H54 (cell line): ENCODE results near the gene TMEM212.
"Not testable (repeated sequence)": the region's sequence is repeated elsewhere in the genome, so short reads cannot be mapped to it uniquely, and the experiment has no call there.

ENCODE experiments used
- DNase-seq: peaks from one replicate; pipeline ENCODE4 v3.0.0; 2011; ENCODE audit warnings: low spot score, mixed read lengths; ENCODE audit not compliant: insufficient read length
- FAIRE-seq: peaks from 3 replicates; lab custom pipeline; 2011; peaks lifted over from hg19 to GRCh38; lab: Jason Lieb, UNC
- POLR2A ChIP-seq: IDR thresholded peaks from 2 replicates; pipeline ENCODE4 v1.6.1; 2011; ENCODE audit warnings: low read depth, mild to moderate bottlenecking, low read length

The TMEM212 gene

DNA sequence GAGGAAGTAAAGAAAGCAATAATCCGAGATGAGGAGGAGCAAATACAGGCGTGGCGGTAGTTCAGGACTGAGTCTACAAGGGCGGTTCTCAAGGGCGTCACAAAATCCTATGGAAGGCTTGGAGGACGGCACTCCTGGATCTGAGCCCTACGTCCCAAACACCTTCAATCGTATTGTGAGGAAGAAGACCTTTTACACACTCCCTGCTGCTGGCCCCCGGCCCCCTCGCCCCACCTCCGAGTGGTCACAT lies 33.6 kb upstream of the TMEM212 start:
- no peak for DNase-seq
- TF ChIP-seq POLR2A: no peak
- peak; percentile 81 for FAIRE-seq

DNA sequence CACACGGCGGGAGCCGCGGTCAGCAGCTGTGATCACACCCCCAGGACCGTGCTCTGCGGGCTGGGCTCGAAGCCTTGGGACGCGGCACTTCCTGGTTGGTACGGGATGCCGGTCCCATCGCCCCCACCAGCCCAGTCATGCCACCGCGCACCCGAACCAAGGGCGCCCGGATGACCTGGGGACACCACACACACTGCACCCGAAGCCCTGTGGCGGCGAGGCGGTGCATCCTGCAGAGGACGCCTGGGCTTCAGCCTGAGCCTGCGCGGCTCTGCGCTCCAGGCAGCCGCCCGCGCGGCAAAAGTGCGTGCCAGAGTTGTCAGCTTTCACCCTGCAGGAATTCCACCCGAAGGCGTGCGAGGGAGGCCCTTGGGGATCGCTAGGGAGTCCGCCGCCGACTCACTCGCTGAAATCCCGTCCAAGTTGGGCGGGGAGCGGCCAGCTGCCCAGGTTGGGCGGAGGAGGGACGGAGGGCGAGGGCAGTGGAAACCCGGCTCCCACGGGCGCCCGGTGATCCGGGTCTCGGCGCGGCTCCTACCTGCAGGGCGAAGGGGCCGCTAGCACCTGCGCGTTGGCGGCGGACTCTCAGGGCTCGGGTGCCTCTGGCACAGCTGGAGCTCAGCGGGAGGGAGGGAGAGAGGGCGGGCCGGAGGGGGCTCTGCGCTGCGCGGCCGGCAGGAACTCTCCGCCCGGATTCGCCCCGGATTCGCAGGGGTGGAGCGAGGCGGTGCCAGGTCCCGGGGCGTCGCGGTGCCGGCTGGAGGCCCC lies 33.1 kb upstream of the TMEM212 start, which contains the start of gene PLD1:
Gene PLD1 (minus strand): TSS at position 623 of the 768 bp plus-strand sequence. CDS start 72,432 bp downstream, outside the sequence.
- FAIRE-seq: peak; percentile 48

DNA sequence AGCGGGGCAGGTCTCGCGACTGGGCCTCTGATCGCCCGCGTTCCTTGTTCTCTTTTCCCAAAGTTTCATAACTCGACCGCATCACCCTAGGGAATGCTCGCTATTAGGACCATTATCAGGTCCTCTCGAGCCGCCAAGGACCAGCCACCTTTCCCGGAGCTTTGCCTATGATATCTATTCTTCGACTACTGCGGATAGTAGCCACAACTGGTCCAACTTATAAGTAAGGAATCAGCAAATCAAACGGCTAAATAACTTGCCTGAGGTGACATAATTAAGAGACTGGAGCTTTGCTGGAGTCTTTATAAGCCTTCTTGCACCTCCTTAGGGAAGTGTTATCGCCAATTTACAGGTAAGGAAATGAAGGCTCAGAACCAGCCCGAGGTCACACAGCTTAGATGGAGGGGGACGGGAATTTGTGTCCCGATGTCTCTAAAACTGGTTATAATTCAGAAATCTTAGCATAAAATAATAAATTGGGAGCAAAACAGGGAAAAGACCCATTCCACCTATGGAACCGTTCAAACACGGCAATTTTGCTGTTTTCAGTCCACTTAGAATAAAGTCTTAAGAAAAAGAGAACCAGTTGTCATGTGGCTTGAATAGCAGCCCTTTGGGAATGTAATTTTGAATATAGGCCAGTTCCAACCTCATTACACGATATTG lies 32.4 kb upstream of the TMEM212 start:
- no peak for FAIRE-seq
- no peak for TF ChIP-seq POLR2A
- DNase-seq: no peak

More for the DNA sequence above, 33.1 kb upstream of the TMEM212 start, which contains the start of gene PLD1:
- no peak; the same call in 1 of the 2 replicates for TF ChIP-seq POLR2A
- peak; percentile 67 for DNase-seq

DNA sequence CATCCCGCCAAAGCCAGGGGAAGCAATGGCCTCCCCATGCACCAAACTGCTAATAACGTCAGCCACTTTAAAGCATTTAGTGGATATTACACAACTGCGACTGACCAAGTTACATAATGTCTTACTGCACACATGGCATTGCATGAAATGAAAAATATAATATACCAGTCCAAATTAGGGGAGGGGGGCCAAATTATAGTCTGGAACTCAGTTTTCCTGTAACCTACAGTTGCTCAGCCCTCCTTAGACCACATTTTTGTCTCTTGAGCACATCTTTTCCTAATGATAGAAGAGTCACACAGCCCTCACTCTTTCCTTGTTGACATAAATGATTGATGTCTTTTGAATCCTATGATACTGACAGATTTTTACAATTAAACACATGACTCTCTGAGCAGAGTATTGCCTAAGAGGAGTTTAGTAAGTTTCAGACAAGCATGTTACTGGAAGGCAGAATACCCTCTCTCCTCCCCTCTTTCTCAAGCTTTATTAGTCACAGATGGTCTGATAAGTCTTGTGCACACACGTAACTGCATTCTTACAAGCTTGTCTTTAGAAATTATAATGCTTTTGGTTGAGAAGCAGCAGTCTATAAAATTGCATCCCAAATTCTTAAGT lies 31.7 kb upstream of the TMEM212 start:
- peak; percentile 91 for FAIRE-seq
- no peak for TF ChIP-seq POLR2A
- DNase-seq: no peak

DNA sequence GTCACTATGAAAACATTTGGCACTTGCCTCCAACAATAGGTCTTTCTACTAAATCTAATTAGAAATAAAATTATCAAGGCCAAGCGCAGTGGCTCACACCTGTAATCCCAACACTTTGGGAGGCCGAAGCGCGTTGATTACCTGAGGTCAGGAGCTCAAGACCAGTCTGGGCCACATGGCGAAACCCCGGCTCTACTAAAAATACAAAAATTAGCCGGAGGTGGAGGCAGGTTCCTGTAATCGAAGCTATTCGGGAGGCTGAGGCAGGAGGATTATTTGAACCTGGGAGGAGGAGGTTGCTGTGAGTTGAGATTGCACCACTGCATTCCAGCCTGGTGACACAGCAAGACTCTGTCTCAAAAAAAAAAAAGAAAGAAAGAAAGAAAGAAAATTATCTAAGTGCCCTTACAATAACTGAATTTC lies 31.2 kb upstream of the TMEM212 start:
- FAIRE-seq (no peak), DNase-seq (no peak)
- TF ChIP-seq POLR2A: no peak

DNA sequence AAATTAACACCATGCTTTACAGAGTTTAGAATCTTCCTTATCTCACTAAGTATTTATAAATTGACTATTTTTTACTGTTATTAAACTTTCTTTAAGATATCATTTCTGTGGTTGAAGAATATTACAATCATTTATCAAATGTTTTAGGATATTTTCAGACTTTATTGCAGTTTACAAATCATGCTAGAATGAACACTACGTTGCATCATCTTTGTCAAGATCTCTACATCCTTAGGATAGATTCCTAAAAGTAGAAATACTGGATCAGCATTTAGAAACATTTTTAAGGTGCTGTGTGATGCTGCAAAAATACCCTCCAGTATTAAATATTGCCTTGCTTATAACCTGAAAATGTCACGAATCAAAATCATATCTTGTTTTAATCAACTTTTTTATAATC lies 30.3 kb upstream of the TMEM212 start:
- DNase-seq (no peak), FAIRE-seq (no peak)
- TF ChIP-seq POLR2A: no peak

DNA sequence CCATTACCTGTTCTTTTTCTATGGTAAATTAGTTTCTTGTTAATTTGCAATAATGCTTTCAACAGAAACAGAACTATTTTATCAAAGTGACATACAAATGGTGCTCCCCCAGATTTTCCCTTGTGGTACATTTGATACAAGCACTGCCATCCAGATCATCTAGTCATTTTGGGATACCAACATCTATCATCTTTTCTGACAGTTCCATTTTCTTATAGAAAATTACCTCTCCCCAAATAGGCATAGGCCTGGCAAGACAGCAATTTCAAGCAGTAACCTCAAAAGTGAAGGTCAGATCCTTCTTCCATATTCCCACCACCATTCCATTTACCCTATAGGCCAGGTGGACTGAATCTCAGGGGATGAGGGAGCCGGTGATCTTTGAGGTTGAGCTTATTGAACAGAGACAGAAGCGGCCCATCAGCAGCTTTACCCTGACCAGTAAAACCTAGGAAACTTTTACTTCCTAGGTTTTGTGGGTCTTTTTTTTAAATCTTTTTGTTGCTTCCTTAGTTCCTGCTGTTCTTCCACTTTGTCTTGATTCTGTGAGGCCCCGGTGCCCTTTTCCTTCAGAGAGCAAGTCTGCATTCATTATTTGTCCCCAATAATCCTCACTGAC lies 29.8 kb upstream of the TMEM212 start:
- FAIRE-seq (no peak), DNase-seq (no peak)
- no peak for TF ChIP-seq POLR2A

DNA sequence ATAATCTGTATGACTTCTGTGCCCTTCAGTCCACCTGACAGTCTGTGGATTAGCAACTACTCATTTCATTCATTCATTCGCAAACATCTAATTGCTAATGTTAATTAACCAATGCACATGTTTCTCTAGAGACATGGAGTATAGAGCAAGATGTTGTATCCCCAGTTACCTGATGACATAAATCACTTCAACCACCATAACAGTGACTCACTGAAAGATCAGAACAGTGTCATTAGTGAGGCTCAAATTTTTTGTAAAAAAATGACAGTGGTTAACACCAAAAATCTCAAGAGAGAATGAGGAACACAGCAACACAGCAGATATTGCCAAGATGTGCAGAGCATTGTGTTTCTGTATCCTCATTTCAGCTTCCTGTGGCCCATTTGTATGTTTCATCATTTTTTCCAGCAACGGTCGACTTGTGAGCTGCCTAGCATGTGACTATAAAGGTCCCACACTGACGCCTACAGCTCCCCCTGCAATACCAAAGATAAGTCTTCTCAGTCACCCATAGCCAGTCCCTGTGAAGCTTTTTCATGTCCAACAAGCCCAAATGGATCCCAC lies 29.2 kb upstream of the TMEM212 start:
- DNase-seq (no peak), FAIRE-seq (no peak)
- no peak for TF ChIP-seq POLR2A

DNA sequence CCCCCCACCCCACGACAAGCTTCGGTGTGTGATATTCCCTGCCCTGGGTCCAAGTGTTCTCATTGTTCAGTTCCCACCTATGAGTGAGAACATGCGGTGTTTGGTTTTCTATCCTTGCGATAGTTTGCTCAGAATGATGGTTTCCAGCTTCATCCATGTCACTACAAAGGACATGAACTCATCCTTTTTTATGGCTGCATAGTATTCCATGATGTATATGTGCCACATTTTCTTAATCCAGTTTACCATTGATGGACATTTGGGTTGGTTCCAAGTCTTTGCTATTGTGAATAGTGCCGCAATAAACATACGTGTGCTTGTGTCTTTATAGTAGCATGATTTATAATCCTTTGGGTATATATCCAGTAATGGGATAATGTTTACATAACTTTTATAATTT lies 28.5 kb upstream of the TMEM212 start:
- not testable (repeated sequence) for FAIRE-seq

DNA sequence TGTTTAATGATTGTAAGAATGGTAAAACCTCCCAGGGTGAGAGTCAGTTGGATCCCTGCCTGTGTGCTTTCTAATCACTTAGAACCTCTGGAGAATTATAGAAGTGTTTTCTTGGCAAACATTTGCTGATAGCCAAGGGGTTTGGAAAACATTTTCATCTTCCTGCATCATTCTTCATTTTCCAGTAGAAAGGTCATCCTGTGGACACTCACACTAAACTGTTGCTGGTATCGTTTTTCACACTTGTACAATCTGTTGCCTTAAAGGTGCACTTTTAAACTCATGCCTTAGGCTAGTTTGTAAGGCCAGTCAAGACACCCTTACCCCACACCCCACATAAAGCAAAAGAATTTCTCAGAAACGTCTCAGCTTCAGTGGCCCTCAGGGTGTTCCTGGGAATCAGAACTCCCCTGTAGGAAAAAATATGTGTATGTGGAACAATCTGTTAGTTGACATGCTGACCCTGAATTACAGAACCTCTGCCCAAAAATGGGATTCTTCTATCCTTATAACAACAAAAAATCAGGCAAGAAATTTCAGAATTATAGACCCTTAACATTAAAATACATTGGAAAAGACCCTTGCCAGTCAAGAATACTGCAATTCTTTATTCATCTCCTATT lies 27.1 kb upstream of the TMEM212 start:
- TF ChIP-seq POLR2A: no peak
- FAIRE-seq: peak; percentile 23
- DNase-seq: no peak

More for the DNA sequence above, 28.5 kb upstream of the TMEM212 start:
- DNase-seq: not testable (repeated sequence)

DNA sequence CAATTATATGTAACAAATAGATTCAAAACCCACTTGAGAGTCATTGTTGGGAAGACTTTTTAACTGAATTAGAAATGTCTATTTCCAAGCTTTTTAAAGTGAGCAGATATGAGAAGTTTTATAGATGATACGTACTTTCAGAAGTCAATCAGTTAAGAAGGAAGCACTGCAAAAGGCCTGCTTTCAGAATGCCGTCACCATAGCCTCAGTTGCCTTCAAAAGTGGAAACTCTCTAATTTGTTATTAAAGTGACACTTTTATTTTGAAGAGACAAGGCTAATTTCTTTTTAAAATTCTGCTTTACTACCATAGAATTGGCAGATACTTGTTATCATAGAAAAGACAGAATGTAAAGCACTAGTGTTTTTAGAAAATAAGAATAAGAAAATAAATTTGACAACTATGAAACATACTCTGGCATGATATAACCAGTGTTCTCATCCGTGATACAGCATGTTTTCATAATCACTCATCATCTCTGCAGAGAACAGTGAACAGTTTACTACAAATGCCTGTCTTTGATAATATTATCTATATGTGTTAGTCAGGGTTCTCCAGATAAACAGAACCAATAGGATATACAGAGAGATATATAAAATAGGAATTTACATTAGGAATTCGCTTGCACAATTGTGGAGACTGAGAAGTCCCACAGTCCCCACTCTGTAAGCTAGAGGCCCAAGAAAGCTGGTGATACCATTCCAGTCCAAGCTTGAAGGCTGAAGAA lies 25.9 kb upstream of the TMEM212 start:
- FAIRE-seq (no peak), DNase-seq (no peak)
- TF ChIP-seq POLR2A: no peak

DNA sequence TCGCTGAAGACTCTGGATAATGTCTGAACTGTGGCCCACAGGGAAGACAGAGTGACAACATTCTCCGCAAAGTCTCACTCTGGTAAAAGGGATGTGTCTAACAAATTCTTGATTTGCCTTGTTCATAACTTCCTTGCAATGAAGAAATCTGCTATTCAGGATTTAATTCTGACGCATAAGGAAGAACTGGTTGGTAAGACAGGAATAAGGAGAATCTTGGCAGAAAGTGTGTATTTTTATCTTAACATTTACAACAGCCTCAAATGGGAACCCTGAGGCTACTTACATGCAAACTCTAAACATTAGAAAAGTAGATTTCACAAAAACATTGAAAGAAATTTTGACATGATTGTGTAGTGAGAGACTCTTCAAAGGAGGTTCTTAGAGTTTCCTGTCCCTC lies 22.1 kb upstream of the TMEM212 start:
- no peak for TF ChIP-seq POLR2A
- FAIRE-seq (no peak), DNase-seq (no peak)
